ENCODE measurements around the gene EPM2A.

DNA sequence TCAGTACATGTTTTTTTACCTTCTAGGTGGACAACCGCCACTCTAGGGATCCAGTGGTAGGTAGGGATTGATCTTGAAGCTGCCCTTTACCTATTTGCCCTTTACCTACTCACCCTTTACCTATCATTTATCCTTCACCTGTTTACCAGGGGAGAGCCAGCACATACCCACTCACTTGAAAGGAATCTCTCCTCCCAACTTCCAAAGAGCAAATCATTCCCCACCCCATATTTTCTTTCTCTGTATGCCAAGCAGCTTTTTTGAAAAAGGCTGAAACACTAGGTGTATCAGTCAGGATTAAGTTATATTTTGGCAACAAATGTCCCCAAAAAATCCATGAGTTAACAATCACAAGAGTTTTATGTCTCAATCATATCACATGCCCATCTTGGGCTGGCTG is 10.5 kb upstream of the EPM2A start:
- TF ChIP-seq CTCF (conservative IDR thresholded peaks at IDR 0.05; ENCODE audit: low read depth in 2 of 2): no peak
- TF ChIP-seq REST (IDR thresholded peaks at IDR 0.05; ENCODE audit: unreplicated experiment): no peak
- TF ChIP-seq STAT1 (IDR thresholded peaks at IDR 0.05; ENCODE audit: unreplicated experiment): no peak
